Glomerular endothelial cell (primary cell): ENCODE measurements around the gene TNIP2. TPM values are rescaled to one million over a fixed set of nuclear protein-coding genes. Genes with fewer than 3 reads are reported as not detected.

Experiments
- total RNA-seq: library from RNA; depleted of rRNA; stranded (reverse); fragments of >200 nt; gene quantifications from 2 replicates; pipeline ENCODE4 v1.2.3, GENCODE V29; 2015

Gene TNIP2
- total RNA-seq, 1 donor from 2014 or later, result 105 TPM

Other genes starting within 250 kb of the TNIP2 start
- 20.8 and 26.1 TPM in 2 replicates for gene FAM193A, start 219.7 kb downstream of the TNIP2 start, total RNA-seq
- 48.0 and 69.8 TPM in 2 replicates for gene SH3BP2, start 36.7 kb upstream of the TNIP2 start, total RNA-seq
- gene ADD1, start 87.5 kb upstream of the TNIP2 start, total RNA-seq, result 242 and 265 TPM in 2 replicates
- 30.1 and 33.2 TPM in 2 replicates for gene NOP14, start 207.1 kb upstream of the TNIP2 start, total RNA-seq
- 5.1 and 6.0 TPM in 2 replicates for gene GRK4, start 207.2 kb upstream of the TNIP2 start, total RNA-seq